GM19372 (cell line): Measurements from ENCODE around the gene PPIL6.

ENCODE experiments used
- ATAC-seq: cut with Tn5 transposase; IDR thresholded peaks from one replicate; pipeline ENCODE4 v1.9.1; 2021; ENCODE audit warnings: mild to moderate bottlenecking, low read depth, moderate library complexity; ENCODE audit not compliant: unreplicated experiment

Gene PPIL6

GRCh38 chr6:109406196-109406595 lies 34.2 kb downstream of the PPIL6 start:
- no peak for ATAC-seq

- ATAC-seq = no peak
Measured at GRCh38 chr6:109397020-109397419, 43.4 kb downstream of the PPIL6 start.

GRCh38 chr6:109396046-109396718 lies 44.2 kb downstream of the PPIL6 start:
- ATAC-seq = no peak

GRCh38 chr6:109393886-109394281 lies 46.5 kb downstream of the PPIL6 start:
- ATAC-seq = no peak

GRCh38 chr6:109393157-109393885 lies 47.1 kb downstream of the PPIL6 start:
- ATAC-seq = no peak

GRCh38 chr6:109389650-109390274 lies 50.7 kb downstream of the PPIL6 start:
- no peak for ATAC-seq

GRCh38 chr6:109388265-109388664 lies 52.2 kb downstream of the PPIL6 start:
- no peak for ATAC-seq

GRCh38 chr6:109383438-109383940 lies 56.9 kb downstream of the PPIL6 start:
- no peak for ATAC-seq

- peak; percentile 59 for ATAC-seq
Measured at GRCh38 chr6:109382576-109383437, 57.6 kb downstream of the PPIL6 start.

GRCh38 chr6:109381747-109382575 lies 58.5 kb downstream of the PPIL6 start, which contains the start of gene CD164:
CD164 (minus strand) TSS chr6:109382467; CDS start chr6:109382378, 89 bp downstream.
- peak; percentile 41 for ATAC-seq

- no peak for ATAC-seq
Measured at GRCh38 chr6:109381061-109381746, 59.2 kb downstream of the PPIL6 start.

GRCh38 chr6:109379711-109380110 lies 60.7 kb downstream of the PPIL6 start:
- ATAC-seq = no peak

GRCh38 chr6:109377717-109378116 lies 62.7 kb downstream of the PPIL6 start:
- no peak for ATAC-seq

GRCh38 chr6:109374326-109374892 lies 66.0 kb downstream of the PPIL6 start:
- no peak for ATAC-seq

GRCh38 chr6:109373762-109374161 lies 66.7 kb downstream of the PPIL6 start:
- peak; percentile 91 for ATAC-seq

GRCh38 chr6:109373331-109373730 lies 67.1 kb downstream of the PPIL6 start:
- no peak for ATAC-seq

- no peak for ATAC-seq
Measured at GRCh38 chr6:109372130-109372529, 68.3 kb downstream of the PPIL6 start.

GRCh38 chr6:109370792-109371191 lies 69.6 kb downstream of the PPIL6 start:
- ATAC-seq = no peak

- no peak for ATAC-seq
Measured at GRCh38 chr6:109370336-109370735, 70.1 kb downstream of the PPIL6 start.
